Stimulated activated CD4-positive, alpha-beta T cell treated with anti-CD3 and anti-CD28 coated beads, Interleukin-4, amount 100 ng/mL, for 1 hour (primary cell): ENCODE data around the gene DYNLL1.
"Not testable (repeated sequence)": the region's sequence is repeated elsewhere in the genome, so short reads cannot be mapped to it uniquely, and the experiment has no call there.

Experiments used
- DNase-seq: peaks from one replicate; pipeline ENCODE4 v3.0.0-alpha.2; 2020

Gene DYNLL1

DNA sequence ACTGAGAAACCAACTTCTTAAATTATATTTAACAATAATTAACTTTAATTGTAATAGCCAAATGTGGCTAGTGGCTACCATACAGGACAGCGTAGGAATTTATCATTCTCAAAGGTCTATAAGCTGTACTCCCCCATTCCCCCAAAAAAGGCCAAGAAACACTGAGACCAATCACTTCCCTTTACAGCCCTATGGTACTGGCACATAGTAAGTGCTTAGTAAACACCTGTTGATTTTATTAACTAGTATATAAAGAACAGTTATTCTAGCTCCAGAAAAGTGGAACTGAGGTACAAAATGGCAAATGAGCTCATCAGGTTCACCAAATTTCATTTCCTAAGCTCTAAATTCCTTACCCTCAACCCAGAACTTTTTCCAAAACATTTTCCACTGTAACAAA lies 20.3 kb upstream of the DYNLL1 start:
- no peak for DNase-seq

DNA sequence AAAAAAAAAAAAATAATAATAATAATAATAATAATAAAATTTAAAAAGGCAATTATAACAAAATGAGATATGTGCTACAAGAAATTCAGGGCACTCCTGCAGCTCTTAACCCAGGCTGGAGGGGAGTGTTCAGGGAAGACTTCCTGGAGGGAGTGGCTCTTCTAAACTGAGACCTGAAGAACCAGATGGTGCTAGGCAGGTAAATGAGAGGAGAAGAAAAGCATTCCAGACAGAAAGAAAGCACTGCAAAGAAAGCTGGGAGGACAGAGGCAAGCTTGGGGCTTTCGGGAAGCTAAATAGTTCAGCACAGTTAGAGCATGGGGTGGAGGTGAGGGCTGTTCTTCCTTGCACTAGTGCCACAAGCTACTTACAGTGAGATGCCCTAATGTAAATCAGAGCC lies 16.5 kb upstream of the DYNLL1 start:
- no peak for DNase-seq

DNA sequence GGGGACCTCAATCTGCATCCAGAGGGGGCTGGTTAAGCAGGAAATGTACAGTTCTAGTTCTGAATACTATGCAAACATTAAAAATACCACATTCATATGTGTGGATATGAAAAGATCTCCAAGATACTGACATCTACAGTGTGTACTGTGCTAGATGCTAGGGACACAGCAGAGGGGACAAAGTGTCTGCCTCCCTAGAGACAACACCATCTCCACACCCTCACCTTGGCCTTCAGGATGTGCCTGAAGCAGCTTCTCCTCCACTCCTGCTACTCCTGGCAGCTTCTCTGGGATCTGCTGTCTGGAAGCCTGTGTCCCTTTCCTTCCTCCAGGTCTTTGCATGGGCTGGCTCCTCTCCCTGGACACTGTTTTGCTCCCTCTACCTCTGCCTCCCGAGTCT lies 15.7 kb upstream of the DYNLL1 start:
- no peak for DNase-seq

DNA sequence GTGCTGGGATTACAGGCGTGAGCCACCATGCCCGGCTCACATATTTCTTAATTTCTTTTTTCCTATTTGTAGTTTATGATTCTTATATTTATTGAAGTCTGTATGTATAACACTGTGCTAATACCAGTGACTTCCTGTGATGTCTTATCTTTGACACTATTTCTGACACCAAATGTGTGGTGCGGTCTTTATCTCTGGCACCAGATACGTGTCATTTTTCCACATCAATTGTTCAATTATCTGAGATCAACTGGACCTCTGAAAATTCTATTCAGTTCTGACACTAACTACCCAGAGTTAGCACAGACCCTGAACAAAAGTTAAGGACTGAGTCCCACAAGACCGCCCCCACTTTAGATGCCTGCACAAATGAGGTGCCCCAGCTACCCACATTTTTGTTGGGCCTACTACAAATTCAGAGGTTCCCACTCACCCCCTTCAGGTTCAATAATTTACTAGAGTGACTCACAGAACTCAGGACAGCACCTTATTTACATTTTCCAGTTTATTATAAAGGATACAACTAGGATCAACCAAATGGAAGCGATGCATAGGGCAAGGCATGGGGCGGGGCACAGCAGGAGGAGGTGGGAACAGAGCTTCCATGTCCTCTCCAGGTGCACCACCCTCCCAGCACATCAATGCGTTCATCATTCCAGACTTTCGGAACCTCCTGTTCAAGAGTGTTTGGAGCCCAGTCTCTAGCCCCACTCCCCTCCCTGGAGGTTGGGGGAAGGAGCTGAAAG lies 14.7 kb upstream of the DYNLL1 start:
- DNase-seq, result no peak

DNA sequence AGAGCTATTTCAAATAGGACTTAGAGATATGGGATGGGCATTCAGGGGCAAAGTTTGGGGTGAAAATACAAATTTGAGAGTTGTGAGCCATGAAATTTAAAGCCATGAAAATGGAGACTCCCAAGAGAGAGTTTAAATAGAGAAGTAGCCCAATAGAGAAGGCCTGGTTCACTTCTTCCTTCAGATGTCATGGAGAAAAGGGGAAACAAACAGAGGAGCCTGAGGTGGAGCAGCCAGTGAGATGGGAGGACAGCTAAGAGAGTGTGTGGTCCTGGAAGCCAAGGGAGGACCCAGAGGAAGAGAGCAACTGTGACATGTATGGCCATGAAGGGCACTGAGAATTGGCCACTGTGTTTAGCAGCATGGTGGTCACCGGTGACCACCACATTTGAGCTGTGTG lies 12.3 kb upstream of the DYNLL1 start:
- no peak for DNase-seq

DNA sequence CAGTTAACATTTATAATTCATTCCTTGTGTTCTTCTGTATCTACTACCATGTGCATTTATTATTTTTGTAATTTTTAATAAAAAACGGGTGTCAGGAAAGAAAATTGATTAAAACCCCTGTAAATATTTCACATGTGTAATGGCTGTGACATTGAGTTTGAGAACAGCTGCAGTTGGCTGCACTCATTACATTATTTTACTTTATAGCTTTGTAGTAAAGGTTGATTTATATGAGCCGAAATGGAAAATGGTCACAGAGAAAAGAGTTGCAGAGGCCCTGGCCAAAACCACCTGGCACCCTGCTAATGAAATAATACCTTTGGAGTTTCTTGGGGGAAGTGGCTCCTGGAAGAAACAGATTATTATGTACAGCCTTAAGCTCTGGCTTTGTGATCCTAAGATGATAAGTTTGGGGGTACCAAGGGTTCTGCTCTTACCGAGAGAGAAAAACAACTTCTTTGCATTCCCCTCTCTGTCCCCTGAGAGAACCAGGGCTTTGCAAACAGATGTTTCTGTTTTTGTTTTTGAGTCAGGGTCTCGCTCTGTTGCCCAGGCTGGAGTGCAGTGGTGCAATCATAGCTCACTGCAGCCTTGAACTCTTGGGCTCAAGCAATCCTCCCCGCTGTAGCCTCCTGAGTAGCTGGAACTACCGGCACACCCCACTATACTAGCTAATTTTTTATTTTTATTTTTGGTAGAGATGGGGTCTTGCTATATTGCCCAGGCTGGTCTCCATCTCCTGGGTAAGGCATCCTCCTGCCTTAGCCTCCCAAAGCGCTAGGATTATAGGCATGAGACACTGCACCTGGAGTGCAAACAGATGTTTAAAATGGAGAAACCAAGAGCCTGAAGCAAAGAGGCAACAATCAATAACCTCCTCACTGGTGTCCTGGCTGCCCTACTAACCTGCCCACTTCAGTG lies 9.7 kb upstream of the DYNLL1 start:
- DNase-seq, result no peak

DNA sequence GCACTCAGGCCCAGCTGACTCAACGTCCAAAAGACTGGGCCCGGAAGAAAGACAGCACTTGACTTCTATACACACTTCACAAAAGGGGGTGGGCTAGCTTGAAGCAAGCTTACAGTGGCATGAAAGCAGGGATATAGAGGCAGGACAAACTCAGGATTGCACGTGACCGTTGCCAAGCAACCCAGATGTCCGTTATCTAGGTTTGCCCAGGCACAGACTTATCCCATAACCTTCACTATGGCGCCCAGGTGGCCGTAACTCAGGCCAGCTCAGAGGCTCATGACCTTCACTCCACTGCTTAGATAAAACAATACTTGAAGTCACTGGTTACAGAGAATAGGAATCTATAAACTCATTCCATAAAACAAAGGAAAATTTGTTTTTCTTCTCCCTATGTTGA lies 8.4 kb upstream of the DYNLL1 start:
- DNase-seq, result not testable (repeated sequence)

DNA sequence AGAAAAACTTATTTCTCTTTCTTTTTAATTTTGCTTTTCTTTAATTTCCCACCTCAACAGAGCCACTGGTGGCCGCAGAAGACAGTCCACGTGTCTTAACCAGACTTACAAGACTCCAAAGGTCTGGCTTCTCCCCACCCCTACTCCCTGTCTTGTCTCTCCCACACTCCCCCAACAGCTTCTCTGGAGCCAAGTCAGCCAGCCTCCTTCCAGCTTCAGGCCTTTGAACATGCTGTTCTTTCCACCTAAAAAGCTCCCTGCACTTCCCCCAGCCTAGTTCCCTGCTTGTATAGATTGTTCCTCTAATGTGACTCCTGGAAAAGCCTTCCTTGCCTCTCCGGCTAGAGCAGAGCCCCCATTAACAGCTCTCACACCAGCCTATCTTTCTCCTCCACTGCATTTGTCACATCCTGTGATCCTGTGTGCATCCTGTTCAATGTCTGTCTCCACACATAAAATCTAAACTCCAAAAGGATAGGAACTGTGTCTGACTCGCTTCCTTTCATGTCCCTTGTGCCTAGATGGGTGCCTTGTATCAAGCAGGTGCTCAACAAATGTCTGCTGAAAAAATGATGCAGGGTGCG lies 7.8 kb upstream of the DYNLL1 start:
- no peak for DNase-seq

DNA sequence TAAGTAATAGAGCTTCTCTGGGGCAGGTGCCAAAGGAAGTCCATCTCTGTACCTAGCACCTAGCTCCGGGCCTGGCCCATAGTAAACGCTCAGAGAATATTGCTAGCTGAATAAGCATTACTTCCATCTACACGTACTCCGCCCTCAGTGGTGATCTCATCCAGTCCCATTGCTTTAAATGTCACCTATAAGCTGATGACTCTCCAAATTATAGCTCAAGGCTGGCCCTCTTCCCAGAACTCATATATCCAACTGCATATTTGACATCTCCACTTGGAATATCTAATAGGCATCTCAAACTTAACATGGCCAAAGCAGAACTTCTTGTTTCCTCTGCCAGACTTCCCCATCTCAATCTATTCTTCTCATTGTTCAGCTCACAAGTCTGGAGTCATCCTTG lies 6.9 kb upstream of the DYNLL1 start:
- no peak for DNase-seq

DNA sequence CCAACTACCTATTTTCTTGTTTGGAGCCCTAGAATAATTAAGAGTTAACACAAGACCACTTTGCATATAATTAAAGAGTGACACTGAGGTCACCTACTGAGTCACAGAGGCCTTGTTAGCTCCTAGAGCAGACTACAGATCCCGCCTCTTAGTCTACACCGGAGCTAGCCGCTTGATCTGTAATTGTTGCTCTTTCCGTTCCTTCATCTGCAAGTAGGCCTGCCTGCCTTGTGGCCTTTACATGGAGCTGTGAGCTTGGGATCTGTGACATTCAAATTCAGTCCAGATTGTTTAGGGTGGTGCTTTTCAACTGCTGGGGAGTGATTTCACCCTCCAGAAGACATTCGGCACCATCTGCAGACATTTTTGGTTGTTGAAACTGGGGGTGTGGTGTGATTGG lies 5.6 kb upstream of the DYNLL1 start:
- no peak for DNase-seq

DNA sequence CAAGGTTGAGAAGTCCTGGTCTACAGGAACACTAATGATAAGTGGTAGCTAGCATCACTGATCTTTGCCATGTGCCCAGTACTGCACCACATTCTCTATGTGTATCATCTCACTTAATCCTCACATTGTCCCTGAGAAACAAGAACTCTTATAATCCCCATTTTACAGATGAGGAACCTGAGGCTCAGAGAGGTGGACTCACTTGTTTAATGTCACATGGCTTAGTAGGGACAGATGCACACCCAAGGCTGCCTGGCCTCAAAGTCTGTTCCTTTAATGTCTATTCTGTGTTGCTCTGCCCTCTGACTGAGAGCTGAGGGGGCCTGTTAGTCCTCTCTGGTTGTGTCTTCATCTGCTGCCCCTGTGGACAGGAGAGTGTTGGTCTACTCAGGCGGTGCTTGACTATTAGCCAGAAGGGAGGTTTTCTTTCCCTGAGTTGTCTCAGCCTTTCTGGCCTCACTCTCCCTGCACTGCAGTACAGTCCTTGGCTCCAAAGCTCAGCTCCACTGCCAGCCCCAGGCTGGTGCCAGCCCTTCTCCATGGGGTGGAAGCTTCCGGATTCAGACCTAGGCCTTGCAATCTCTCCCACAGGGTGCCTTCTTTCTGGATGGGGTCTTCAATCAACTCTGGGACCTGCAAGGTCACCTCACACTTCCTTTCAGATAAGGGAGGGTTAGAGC lies 4.9 kb upstream of the DYNLL1 start:
- no peak for DNase-seq

DNA sequence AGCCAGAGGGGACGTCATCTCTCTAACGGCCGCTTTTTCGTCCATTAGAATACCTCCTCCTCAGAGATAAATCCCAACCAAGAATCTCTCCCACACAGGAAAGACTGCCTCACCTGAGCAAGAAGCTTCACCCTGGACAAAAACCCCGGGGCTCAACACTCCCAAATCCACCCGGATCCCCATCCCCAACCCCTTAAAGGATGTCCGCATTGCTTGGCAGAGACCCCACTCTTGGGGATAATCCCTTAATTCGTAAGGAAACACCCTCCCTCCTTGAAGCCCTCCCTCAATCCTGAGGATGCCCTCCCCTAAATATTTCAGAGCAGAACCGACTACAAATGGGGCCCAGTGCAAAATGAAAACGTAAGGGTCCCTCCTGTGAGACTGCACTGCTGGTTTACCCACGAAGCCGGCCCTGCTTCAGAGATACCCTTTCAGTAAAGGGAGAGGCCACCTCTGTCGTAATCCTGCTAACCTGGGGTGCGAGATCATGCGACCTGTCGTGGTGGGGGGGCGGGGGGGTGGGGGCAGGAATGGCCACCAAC lies 655 bp upstream of the DYNLL1 start:
- DNase-seq, result no peak

DNA sequence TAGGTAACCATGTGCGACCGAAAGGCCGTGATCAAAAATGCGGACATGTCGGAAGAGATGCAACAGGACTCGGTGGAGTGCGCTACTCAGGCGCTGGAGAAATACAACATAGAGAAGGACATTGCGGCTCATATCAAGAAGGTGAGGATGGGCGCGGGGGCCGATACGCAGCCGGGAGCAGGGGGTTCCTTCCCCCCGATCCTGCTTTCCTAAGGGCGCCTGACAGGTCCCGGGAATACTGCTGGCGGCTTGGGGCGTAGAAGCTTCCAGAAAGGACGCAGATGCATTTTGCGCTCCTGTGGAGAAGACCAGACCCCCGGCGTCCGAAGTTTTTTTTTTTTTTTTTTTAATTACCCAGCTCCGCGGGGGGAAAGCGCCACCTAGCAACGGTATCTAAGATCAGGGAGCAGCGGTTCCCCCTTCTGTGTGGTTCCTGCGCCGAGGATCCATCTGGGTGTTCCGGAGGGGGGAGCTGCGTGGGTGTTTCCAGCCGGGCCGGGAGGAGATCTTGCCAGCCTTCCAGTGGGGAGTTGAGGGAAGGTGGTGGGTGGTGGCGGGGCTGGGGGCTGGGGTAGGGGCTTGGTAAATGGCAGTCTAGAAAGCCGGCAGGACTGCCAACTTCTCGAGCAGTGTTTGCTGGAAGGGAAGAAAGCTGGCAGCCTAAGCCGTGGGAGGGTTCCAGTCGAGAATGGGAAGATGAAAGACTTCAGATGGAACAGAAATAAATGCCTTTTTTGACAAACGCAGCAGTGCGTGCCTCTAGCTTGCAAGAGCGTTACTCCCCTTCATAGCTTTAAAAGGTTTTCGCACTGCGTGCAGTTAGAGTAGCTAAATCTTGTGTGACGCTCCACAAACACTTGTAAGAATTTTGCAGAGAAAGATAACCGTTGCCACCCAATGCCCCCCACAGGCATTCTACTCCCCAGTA lies 764 bp downstream of the DYNLL1 start:
- DNase-seq, result peak; percentile 36

DNA sequence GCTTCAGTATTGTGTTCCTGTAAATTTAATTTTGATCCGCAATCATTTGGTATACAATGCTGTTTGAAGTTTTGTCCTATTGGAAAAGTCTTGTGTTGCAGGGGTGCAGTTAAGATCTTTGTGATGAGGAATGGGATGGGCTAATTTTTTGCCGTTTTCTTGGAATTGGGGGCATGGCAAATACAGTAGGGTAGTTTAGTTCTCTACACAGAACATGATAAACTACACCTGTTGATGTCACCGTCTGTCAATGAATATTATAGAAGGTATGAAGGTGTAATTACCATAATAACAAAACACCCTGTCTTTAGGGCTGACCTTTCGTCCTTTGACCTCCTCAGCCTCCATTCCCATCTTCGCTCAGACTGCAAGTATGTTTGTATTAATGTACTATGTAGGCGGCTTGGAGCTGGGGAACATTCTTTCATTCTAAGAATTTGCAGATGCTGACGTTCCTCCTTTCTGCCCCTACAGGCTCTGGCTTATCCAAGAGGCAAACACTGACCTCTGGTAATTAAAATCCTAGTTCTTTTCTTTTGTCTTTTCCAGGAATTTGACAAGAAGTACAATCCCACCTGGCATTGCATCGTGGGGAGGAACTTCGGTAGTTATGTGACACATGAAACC lies 1.7 kb downstream of the DYNLL1 start:
- DNase-seq, result no peak

DNA sequence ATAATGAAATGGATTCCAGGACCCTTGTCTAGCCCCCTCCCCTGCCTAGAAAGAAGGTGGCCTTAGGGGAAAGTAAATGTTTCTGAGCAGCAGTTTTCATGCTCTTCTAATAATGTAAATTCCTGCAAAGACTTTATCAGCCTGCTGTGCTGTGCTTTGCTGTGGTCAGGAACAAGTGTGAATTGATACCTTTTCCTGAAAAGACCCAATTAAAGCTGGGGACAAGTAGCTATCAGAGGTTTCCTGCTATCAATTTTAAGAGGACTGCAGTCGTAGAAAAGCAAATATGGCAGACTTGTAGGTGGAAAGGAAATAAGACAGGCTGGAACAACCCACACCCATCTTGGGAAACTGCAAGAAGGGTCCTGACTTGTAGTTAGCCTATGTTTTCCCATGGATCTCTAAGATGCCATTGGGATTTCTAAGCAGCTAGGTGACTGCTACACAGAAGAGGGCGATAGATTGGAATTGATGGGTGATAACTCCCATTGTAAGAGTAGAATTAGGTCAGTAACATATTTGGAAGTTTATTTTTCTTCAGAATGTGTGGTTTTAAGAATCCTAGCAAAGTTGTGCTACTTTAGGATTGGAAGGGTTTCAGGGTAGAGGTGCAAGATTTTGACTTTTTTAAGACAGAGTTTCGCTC lies 3.1 kb downstream of the DYNLL1 start:
- no peak for DNase-seq

DNA sequence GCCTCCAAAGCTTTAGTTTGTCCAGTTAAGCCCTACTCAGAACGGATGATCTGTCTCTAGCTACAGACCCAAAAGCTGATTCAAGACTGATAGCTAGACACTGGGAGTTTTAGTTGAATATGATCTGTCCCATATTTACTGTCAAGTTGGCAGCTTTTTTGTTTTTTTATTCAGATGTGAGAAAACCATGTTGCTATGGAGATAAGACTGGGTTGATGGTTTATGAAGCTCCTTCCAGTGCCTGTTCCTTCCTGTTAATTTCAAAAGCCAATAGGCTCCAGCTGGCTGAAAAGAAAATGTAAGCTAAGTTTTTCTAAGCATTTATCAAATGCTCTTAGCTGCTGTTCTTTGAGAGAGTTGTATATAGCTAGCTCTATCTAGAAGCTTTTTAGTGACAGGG lies 4.7 kb downstream of the DYNLL1 start:
- no peak for DNase-seq

DNA sequence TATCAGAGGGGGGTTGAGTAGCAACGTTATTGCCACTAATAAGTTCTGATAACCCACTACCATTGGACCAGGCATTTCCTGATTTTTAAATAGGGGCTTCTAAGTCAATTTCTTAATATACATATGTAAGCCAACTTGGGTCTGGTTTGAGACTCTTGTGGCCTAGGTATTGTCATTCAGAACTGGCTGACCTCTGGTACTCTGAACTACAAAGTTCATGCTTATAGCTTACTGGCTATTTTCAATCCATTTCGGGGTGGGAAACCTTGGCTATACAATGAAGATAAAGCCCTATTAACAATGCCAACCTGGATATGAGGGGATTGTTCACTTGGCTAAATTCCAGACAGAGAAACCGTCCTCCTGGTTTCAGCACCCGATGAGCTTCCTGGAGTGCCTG lies 8.7 kb downstream of the DYNLL1 start:
- no peak for DNase-seq

DNA sequence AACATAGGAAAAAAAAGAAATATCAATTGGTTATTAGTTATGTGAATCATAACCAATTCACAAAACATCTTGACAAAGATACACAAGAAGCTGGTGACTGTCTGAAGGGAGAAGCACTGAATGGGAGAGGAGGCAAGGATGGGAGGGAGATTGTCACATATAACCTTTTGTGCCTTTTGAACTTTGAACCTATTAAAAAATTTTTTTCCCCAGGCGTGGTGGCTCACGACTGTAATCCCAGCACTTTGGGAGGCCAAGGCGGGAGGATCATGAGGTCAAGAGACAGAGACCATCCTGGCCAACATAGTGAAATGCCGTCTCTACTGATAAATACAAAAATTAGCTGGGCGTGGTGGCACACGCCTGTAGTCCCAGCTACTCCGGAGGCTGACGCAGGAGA lies 12.6 kb downstream of the DYNLL1 start:
- DNase-seq, result no peak

DNA sequence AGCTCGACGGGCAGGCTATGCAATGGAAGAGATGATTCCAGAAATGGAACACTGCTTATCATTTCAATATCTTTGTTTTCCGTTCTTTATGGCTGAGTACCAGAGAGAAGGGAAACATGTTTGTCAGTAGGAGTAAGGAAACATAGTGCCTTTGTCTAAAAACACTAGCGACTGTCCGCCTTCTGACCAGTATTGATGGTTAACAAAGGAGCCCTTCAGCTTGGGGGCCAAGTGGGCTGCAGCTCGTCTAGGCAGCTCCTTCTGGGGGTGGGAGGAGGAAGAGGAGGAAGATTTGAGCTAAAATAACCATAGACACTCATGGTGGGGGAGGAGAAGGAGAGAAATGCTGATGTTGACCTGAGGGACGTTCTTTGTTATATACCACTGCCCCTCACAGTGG lies 18.1 kb downstream of the DYNLL1 start:
- DNase-seq, result no peak

DNA sequence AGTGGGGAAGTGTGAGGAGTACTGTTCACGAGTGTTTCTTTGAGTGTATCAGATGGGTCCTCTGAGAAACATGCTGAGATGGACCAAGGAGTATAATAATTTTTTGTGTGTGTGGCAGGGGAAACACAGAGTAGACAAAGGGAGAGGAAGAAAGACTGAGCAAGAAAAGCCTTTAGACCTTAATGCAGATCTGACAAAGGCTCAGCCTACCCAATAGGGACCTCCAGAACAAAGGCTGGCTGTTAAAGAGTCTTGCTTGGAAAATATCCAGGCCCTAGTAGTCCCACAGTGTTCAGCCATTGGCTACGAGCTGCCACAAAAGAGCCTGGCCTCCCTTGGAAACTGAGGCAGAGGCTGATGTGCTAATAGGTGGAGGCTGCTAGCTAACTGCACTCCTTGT lies 19.6 kb downstream of the DYNLL1 start:
- no peak for DNase-seq

DNA sequence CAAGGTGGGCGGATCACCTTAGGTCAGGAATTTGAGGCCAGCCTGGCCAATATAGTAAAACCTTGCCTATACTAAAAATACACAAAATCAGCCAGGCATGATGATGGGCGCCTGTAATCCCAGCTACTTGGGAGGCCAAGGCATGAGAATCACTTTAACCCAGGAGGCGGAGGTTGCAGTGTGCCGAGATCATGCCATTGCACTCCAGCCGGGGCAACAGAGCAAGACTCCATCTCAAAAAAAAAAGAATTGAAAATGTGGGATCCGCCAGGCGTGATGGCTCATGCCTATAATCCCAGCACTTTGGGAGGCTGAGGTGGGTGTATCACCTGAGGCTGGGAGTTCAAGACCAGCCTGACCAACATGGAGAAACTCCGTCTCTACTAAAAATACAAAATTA lies 23.4 kb downstream of the DYNLL1 start:
- not testable (repeated sequence) for DNase-seq
